Right lobe of liver (tissue), 4 donors: ENCODE results near the gene PSMA3.

ENCODE experiments used
- POLR2A ChIP-seq: fragments of 450-650 bp; IDR thresholded peaks from one replicate; pipeline ENCODE4 v1.6.1; 2017; ENCODE audit warnings: antibody characterized with exemption, mild to moderate bottlenecking
- TF ChIP-seq, protein P1 (sequence below), 4 donors: fragments of 200-600 bp in 3 of 4; fragments of 450-650 bp in 1 of 4; IDR thresholded peaks; one replicate each; pipeline versions ENCODE4 v1.5.1 to v1.8.0; 2016 to 2022; ENCODE audit warnings: antibody characterized with exemption in 4 of 4, mild to moderate bottlenecking in 2 of 4
- donor health status: DM: no; HTN: no; CAD: no.
- donor health status: DM: no; HTN: no; CAD: no.
- donor health status: DM: no; HTN: yes; CAD: no.

DNA sequence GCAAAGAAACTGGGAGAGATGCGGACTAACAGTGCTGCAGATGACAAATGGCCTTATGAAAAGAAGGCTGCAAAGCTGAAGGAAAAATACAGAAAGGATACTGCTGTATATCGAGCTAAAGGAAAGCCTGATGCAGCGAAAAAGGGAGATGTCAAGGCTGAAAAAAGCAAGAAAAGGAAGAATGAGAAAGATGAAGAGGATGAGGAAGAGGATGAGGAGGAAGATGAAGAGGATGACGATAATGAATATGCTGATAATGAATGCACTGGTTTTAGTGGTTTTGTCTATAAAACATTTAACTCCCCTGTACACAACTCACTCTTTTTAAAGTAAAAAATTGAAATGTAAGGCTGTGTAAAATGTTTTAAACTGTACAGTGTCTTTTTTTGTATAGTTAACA, 40.5 kb downstream of the PSMA3 start:
- TF ChIP-seq, protein P1, sequence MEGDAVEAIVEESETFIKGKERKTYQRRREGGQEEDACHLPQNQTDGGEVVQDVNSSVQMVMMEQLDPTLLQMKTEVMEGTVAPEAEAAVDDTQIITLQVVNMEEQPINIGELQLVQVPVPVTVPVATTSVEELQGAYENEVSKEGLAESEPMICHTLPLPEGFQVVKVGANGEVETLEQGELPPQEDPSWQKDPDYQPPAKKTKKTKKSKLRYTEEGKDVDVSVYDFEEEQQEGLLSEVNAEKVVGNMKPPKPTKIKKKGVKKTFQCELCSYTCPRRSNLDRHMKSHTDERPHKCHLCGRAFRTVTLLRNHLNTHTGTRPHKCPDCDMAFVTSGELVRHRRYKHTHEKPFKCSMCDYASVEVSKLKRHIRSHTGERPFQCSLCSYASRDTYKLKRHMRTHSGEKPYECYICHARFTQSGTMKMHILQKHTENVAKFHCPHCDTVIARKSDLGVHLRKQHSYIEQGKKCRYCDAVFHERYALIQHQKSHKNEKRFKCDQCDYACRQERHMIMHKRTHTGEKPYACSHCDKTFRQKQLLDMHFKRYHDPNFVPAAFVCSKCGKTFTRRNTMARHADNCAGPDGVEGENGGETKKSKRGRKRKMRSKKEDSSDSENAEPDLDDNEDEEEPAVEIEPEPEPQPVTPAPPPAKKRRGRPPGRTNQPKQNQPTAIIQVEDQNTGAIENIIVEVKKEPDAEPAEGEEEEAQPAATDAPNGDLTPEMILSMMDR (IDR thresholded peaks at IDR 0.05): no peak
- TF ChIP-seq POLR2A: no peak
